ENCODE measurements around the gene SPHK1. TPM values are rescaled to one million over a fixed set of nuclear protein-coding genes. Genes with fewer than 3 reads are reported as not detected.

The SPHK1 gene
- total and polyA plus RNA-seq, 9 donors: 1.6 to 2.8 (median 2.4) TPM

DNA sequence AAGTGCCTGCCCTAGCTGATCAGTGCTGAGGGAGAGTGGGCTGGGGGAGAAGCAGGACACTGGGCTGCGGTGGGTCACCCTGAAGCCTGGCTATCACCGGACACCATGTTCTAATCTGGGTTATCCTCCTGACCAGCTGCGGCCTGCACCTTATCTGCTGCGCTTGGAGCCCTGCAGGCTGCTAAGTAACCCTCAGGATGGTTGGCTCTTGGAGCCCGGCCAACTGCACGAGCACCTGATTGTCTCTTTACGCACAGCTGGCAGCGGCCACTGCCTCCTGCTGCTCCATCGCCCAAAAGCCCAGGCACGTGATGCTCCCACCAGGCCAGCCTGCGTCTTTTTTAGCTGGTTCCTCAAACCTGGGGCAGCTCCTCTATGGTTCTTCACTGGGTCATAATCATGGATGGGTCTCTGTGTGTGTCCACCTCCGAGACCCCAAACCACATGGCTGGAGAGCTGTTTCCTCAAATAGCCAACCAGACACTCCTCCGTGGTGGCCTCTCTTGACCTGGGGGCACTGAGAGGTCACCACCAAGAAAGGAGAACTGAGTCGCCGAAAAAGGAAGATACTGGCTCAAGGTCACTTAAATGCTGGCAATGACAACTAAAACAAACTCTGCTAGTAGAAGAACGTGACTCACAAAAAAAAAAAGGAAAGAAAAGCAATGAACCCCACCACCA lies 21.7 kb downstream of the SPHK1 start:
- H3K4me1 ChIP-seq (ENCODE audit: control insufficient read depth, insufficient read depth, low read length): peaks cover 6% of the 10 kb centered on the region
- no peaks in the 10 kb centered on the region for H3K27me3 ChIP-seq (ENCODE audit: control insufficient read depth, insufficient read depth, low read length)
- H3K27ac ChIP-seq (ENCODE audit: low read length): no peak overlapping the region
- H3K36me3 ChIP-seq (ENCODE audit: control insufficient read depth, insufficient read depth, low read length): peaks cover 48% of the 10 kb centered on the region
- no peak overlapping the region for H3K4me3 ChIP-seq (ENCODE audit: low read length)
- DNase-seq: no peak
- 73% methylated on average over 14 of the region's 16 CpGs for WGBS (ENCODE audit: insufficient coverage)
- no peaks in the 10 kb centered on the region for H3K9me3 ChIP-seq (replicated peaks; ENCODE audit: control insufficient read depth, low read depth, low read length)

DNA sequence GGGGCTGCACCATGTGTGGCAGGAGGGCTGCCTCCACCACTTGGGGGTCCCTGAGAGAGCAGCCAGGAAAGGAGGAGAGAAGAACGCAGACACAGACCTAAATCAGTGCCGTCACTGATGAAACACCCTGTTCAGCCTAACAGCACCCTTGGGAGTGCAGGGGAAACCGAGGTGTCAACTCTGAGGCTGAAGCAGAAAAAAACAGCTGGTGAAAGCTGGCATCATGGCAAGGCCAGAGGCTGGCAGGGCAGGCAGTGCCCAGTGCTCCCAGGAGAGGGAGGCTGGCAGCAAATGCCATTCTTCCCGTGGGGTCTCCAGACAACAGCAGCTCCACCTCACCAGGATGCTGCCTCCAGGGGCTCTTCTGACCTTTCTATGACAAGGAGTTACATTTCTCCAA lies 23.1 kb downstream of the SPHK1 start:
- no peaks in the 10 kb centered on the region for H3K9me3 ChIP-seq (replicated peaks; ENCODE audit: control insufficient read depth, low read depth, low read length)
- peaks cover 35% of the 10 kb centered on the region for H3K36me3 ChIP-seq (ENCODE audit: control insufficient read depth, insufficient read depth, low read length)
- H3K4me3 ChIP-seq (ENCODE audit: low read length): no peak overlapping the region
- no peak for DNase-seq
- H3K4me1 ChIP-seq (ENCODE audit: control insufficient read depth, insufficient read depth, low read length): peaks cover 6% of the 10 kb centered on the region
- 79% methylated on average over 3 of the region's 4 CpGs for WGBS (ENCODE audit: insufficient coverage)
- no peaks in the 10 kb centered on the region for H3K27me3 ChIP-seq (ENCODE audit: control insufficient read depth, insufficient read depth, low read length)
- no peak overlapping the region for H3K27ac ChIP-seq (ENCODE audit: low read length)

DNA sequence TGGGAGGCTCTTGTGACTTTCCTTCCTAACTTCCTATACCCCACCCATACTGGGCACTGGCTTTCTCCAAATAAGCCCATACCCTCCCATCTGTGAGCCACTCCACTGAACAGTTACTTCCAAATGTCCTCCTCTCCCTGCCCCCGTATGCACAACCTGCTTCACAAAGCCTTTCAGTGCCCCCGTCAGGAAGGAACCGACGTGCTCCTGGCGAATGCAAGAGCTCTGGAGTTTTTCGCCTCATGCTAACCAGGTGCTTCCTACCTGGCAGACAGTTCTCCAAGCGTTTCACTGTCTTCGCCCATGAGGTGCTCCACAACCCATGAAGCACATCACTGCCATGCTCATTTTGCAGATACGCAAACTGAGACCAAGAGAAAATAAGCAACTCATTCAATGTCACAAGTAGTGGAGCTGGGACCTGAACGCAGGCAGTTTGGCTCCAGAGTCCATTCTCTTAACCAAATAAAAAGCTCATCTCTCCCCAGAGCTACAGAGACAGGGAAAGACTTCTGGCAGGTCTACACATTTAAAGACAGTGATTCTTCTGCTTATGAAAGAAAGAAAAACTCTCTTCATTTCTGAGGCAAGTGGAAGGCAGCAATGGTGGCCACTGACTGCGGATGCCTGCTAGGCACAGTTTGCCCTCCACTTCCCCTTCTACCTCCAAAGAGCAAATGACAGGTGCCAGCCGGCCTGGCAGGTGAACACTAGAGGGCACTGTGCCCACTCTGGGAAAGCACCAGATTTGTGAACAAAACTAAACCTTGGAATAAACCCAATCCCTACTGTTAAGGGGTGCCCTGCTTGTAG lies 23.8 kb downstream of the SPHK1 start:
- H3K36me3 ChIP-seq (ENCODE audit: control insufficient read depth, insufficient read depth, low read length): peaks cover 29% of the 10 kb centered on the region
- H3K4me3 ChIP-seq (ENCODE audit: low read length): no peak overlapping the region
- peaks cover 6% of the 10 kb centered on the region for H3K4me1 ChIP-seq (ENCODE audit: control insufficient read depth, insufficient read depth, low read length)
- H3K27me3 ChIP-seq (ENCODE audit: control insufficient read depth, insufficient read depth, low read length): no peaks in the 10 kb centered on the region
- 80% methylated on average over 9 of the region's 12 CpGs for WGBS (ENCODE audit: insufficient coverage)
- DNase-seq: peak; percentile 41
- no peaks in the 10 kb centered on the region for H3K9me3 ChIP-seq (replicated peaks; ENCODE audit: control insufficient read depth, low read depth, low read length)
- H3K27ac ChIP-seq (ENCODE audit: low read length): no peak overlapping the region

DNA sequence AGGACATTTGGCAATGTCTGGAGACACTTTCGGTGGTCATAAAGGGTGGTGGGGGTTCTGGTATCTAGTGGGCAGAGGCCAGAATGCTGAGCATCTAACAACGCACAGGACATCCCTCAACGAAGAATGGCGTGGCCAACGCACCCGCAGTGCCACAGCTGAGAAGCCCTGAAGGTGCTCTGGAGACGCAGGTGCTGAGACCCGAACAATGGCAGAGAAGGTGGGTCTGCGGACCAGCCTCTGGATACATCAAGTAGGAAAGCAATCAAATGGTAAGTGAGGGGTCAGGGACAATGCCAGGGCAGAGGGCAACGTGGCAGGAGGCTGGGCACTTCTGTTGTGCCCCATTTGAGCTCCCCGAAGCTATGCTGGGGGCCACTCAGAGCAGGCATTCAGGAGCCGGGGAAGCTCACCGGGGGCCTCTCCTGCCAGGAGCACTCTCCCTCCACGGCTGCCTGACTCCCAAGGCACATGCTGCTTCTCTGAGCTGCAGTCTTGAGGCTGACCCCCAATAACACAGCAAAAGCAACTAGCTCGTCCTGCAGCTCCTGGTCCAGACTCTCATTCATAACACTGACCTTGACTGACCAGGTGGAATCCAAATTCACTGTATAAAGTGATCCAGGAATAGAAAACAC lies 26.0 kb downstream of the SPHK1 start:
- Histone ChIP-seq H3K27me3 (ENCODE audit: control insufficient read depth, insufficient read depth, low read length) (no peaks in the 10 kb centered on the region), H3K4me1 (ENCODE audit: control insufficient read depth, insufficient read depth, low read length) (peaks cover 21% of the 10 kb centered on the region), H3K27ac (ENCODE audit: low read length) (no peak overlapping the region), H3K36me3 (ENCODE audit: control insufficient read depth, insufficient read depth, low read length) (peaks cover 9% of the 10 kb centered on the region), H3K4me3 (ENCODE audit: low read length) (no peak overlapping the region), H3K9me3 (replicated peaks; ENCODE audit: control insufficient read depth, low read depth, low read length) (no peaks in the 10 kb centered on the region)
- no peak for DNase-seq
- WGBS (ENCODE audit: insufficient coverage): 92% methylated on average over 15 of the region's 15 CpGs

DNA sequence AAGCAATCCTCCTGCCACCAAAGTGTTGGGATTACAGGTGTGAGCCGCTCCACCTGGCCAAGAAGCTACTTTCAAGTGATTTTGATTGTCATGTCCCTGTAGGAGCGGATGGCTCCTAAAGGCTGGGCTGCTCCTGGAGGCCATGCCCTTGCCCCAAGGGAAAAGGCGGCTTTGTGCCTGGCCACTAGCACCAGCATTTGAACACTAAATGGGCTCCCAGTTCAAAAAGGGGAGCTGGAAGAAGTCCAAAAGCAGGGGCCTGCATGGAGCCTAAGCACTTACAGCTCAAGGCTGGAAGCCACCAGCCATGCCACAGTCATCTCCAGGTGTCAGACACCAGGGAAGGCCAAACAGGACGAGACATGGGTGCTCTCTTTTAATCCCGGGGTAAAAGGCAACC lies 26.8 kb downstream of the SPHK1 start:
- Histone ChIP-seq H3K4me3 (ENCODE audit: low read length) (no peak overlapping the region), H3K27ac (ENCODE audit: low read length) (no peak overlapping the region), H3K4me1 (ENCODE audit: control insufficient read depth, insufficient read depth, low read length) (peaks cover 20% of the 10 kb centered on the region), H3K9me3 (replicated peaks; ENCODE audit: control insufficient read depth, low read depth, low read length) (no peaks in the 10 kb centered on the region), H3K27me3 (ENCODE audit: control insufficient read depth, insufficient read depth, low read length) (no peaks in the 10 kb centered on the region), H3K36me3 (ENCODE audit: control insufficient read depth, insufficient read depth, low read length) (peaks cover 12% of the 10 kb centered on the region)
- no peak for DNase-seq
- WGBS (ENCODE audit: insufficient coverage): 88% methylated on average over 3 of the region's 5 CpGs

DNA sequence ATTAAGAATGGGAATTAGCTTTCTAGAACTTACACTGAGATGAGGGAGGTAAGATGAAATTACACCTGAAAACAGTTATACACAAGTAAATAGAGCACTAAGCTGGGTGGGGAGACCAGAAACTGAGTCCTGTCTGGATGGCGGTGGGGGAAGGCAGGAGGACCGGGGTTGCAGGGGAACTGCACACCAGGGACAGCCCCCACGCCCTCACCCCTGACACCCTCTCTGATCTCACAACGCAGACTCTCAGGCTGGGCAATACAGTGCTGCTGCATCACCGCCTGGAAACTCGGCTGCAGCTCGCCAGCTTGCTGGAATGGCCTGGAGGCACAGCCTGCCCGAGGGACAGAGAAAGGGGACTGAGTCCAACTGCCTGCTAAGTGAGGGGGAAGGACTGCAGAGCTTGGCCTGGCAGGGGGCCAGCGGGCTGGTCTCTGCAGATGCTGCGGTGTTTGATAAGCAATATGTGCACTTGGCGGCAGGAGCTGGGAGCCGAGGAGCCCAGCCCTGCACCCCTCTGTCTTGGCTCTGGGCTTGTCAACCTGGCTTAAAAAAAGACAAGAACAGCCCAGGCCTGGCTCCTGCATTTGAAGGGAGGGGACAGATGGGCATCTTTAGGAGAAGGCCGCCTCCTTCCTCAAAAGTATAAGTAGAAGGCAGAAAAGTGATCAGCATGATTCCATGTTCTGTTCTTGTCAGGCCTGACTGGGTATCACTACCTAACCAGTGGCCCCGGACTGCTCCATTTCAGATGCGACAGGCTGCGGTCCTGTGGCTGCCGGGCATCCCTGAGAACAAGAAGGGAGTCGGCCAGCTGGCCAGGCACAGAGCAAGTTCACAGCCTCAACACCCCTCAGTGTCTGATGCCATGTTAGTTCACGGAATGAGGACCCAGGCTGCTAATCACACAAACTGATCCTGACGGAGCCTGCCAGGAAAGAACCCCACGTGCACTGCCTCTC lies 30.2 kb downstream of the SPHK1 start:
- no peaks in the 10 kb centered on the region for H3K9me3 ChIP-seq (replicated peaks; ENCODE audit: control insufficient read depth, low read depth, low read length)
- H3K27me3 ChIP-seq (ENCODE audit: control insufficient read depth, insufficient read depth, low read length): no peaks in the 10 kb centered on the region
- 32% methylated on average over 13 of the region's 21 CpGs for WGBS (ENCODE audit: insufficient coverage)
- peaks cover 21% of the 10 kb centered on the region for H3K36me3 ChIP-seq (ENCODE audit: control insufficient read depth, insufficient read depth, low read length)
- DNase-seq: peak; percentile 83
- peaks cover 27% of the 10 kb centered on the region for H3K4me1 ChIP-seq (ENCODE audit: control insufficient read depth, insufficient read depth, low read length)
- no peak overlapping the region for H3K4me3 ChIP-seq (ENCODE audit: low read length)
- no peak overlapping the region for H3K27ac ChIP-seq (ENCODE audit: low read length)

DNA sequence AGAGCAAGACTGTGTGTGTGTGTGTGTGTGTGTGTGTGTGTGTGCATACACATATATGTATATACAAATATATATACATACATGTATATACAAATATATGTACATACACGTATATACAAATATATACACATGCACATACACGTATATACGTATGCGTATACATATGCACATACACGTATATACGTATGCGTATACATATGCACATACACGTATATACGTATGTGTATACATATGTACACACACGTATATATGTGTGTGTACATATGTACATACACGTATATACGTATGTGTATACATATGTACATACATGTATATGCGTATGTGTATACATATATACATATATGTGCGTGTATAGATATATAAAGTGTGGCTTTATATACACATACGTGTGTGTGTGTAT lies 31.4 kb downstream of the SPHK1 start:
- WGBS (ENCODE audit: insufficient coverage): no CpG with 5 or more reads among the region's 15 CpGs
- no peak overlapping the region for H3K4me3 ChIP-seq (ENCODE audit: low read length)
- peaks cover 39% of the 10 kb centered on the region for H3K4me1 ChIP-seq (ENCODE audit: control insufficient read depth, insufficient read depth, low read length)
- no peak for DNase-seq
- no peak overlapping the region for H3K27ac ChIP-seq (ENCODE audit: low read length)
- no peaks in the 10 kb centered on the region for H3K9me3 ChIP-seq (replicated peaks; ENCODE audit: control insufficient read depth, low read depth, low read length)
- peaks cover 15% of the 10 kb centered on the region for H3K36me3 ChIP-seq (ENCODE audit: control insufficient read depth, insufficient read depth, low read length)
- H3K27me3 ChIP-seq (ENCODE audit: control insufficient read depth, insufficient read depth, low read length): no peaks in the 10 kb centered on the region

DNA sequence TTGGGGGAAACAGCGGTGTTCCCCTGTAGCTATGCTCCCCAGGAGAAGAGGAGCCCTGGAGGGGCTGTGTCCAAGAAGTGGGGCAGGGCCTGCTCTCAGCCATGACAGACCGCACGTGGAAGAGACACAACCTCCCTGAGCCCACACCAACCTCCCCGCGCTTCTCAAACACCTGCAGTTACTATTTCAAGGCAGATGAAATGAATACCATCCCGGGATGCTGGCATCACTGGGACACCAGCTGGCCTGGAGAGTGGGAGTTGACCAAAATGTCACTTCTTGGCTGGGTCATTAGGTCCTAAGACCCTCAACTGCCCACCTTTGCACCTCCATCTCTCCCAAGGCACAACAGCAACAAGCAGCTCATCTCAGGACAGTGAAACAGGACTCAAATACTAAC lies 32.0 kb downstream of the SPHK1 start:
- no peak overlapping the region for H3K4me3 ChIP-seq (ENCODE audit: low read length)
- no peak for DNase-seq
- H3K27me3 ChIP-seq (ENCODE audit: control insufficient read depth, insufficient read depth, low read length): no peaks in the 10 kb centered on the region
- H3K36me3 ChIP-seq (ENCODE audit: control insufficient read depth, insufficient read depth, low read length): peaks cover 15% of the 10 kb centered on the region
- 57% methylated on average over 1 of the region's 6 CpGs for WGBS (ENCODE audit: insufficient coverage)
- H3K27ac ChIP-seq (ENCODE audit: low read length): no peak overlapping the region
- H3K4me1 ChIP-seq (ENCODE audit: control insufficient read depth, insufficient read depth, low read length): peaks cover 40% of the 10 kb centered on the region
- no peaks in the 10 kb centered on the region for H3K9me3 ChIP-seq (replicated peaks; ENCODE audit: control insufficient read depth, low read depth, low read length)

DNA sequence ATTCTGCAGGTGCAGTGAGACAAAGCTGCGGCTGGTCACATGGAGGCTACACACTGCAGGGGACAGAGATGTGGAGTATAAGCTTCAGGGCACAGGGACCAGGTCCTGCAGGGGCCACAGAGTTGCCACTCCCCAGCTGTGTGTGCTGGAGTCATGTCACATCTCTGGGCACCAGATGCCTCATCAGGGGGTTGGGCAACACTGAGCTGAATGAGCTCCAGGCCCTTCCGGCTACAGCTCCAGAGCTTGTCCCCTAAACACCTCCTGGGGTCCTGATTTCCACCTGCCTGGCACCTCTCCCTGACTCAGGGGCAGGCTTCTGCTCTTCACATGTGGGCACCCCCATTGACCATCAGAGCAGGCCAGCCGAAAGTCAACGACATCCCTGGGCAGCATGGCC lies 32.5 kb downstream of the SPHK1 start:
- Histone ChIP-seq H3K27ac (ENCODE audit: low read length) (no peak overlapping the region), H3K9me3 (replicated peaks; ENCODE audit: control insufficient read depth, low read depth, low read length) (no peaks in the 10 kb centered on the region)
- 92% methylated on average over 4 of the region's 4 CpGs for WGBS (ENCODE audit: insufficient coverage)

More for the DNA sequence above, 32.5 kb downstream of the SPHK1 start:
- Histone ChIP-seq H3K36me3 (ENCODE audit: control insufficient read depth, insufficient read depth, low read length) (peaks cover 15% of the 10 kb centered on the region), H3K4me3 (ENCODE audit: low read length) (no peak overlapping the region), H3K4me1 (ENCODE audit: control insufficient read depth, insufficient read depth, low read length) (peaks cover 40% of the 10 kb centered on the region), H3K27me3 (ENCODE audit: control insufficient read depth, insufficient read depth, low read length) (no peaks in the 10 kb centered on the region)
- no peak for DNase-seq
